GM23338 (cell line): ENCODE results near the gene SELENON. TPM values are rescaled to one million over a fixed set of nuclear protein-coding genes. Genes with fewer than 3 reads are reported as not detected.

Experiments
- ATAC-seq: fragments of 200-7000 bp; cut with Tn5 transposase; 3 replicates; pipeline ENCODE4 v1.9.1; 2020
- DNase-seq: peaks from one replicate; pipeline ENCODE4 v3.0.0-alpha.2; 2015; ENCODE audit warnings: low spot score
- H2AFZ ChIP-seq: fragments of 200-600 bp; sonication (generic); 2 replicates; pipeline ENCODE4 v1.8.0; 2016; ENCODE audit warnings: antibody characterized with exemption, mild to moderate bottlenecking, moderate library complexity
- H3F3A ChIP-seq: fragments of 200-600 bp; sonication (generic); replicated peaks from 2 replicates; pipeline ENCODE4 v1.8.0; 2017; ENCODE audit warnings: antibody characterized with exemption, mixed run types, low read depth
- H3K27ac ChIP-seq: fragments of 200-600 bp; sonication (generic); 2 replicates; pipeline ENCODE4 v1.6.1; 2016; ENCODE audit warnings: low read depth
- H3K27me3 ChIP-seq: fragments of 200-600 bp; sonication (generic); 2 replicates; pipeline ENCODE4 v1.8.0; 2016; ENCODE audit warnings: mild to moderate bottlenecking, mixed run types, moderate library complexity; ENCODE audit not compliant: insufficient read depth
- H3K36me3 ChIP-seq: fragments of 200-600 bp; sonication (generic); 2 replicates; pipeline ENCODE4 v1.8.0; 2016; ENCODE audit warnings: mild to moderate bottlenecking; ENCODE audit not compliant: insufficient read depth
- H3K4me1 ChIP-seq: fragments of 200-600 bp; sonication (generic); 2 replicates; pipeline ENCODE4 v1.8.0; 2016; ENCODE audit warnings: mild to moderate bottlenecking, moderate library complexity; ENCODE audit not compliant: insufficient read depth
- H3K4me2 ChIP-seq: fragments of 200-600 bp; sonication (generic); 2 replicates; pipeline ENCODE4 v1.7.1; 2017; ENCODE audit warnings: mixed run types
- H3K4me3 ChIP-seq: fragments of 200-600 bp; sonication (generic); 2 replicates; pipeline ENCODE4 v1.6.1; 2016; ENCODE audit warnings: mixed run types
- H3K79me2 ChIP-seq: fragments of 200-600 bp; sonication (generic); replicated peaks from 2 replicates; pipeline ENCODE4 v1.8.0; 2017; ENCODE audit warnings: mild to moderate bottlenecking; ENCODE audit not compliant: insufficient read depth
- H3K9me2 ChIP-seq: fragments of 200-600 bp; sonication (generic); 2 replicates; pipeline ENCODE4 v1.8.0; 2017; ENCODE audit not compliant: insufficient read depth
- H4K20me1 ChIP-seq: fragments of 200-600 bp; sonication (generic); replicated peaks from 2 replicates; pipeline ENCODE4 v1.8.0; 2017; ENCODE audit warnings: mild to moderate bottlenecking; ENCODE audit not compliant: insufficient read depth
- H3K27ac Mint-ChIP-seq: 2 replicates; pipeline ENCODE4 v1.8.0; 2020; ENCODE audit warnings: inconsistent platforms, mild to moderate bottlenecking, moderate library complexity, mixed read lengths
- H3K27me3 Mint-ChIP-seq: 3 replicates; pipeline ENCODE4 v1.8.0; 2022; ENCODE audit warnings: low read depth, mild to moderate bottlenecking, moderate library complexity, mixed read lengths, inconsistent platforms; ENCODE audit not compliant: insufficient read depth, poor library complexity
- H3K36me3 Mint-ChIP-seq: 3 replicates; pipeline ENCODE4 v1.8.0; 2021; ENCODE audit warnings: low read depth, mild to moderate bottlenecking, inconsistent platforms, moderate library complexity, mixed read lengths
- H3K4me1 Mint-ChIP-seq: 3 replicates; pipeline ENCODE4 v1.8.0; 2020; ENCODE audit warnings: mild to moderate bottlenecking, inconsistent platforms, mixed read lengths
- H3K4me3 Mint-ChIP-seq: 3 replicates; pipeline ENCODE4 v1.8.0; 2021; ENCODE audit warnings: moderate library complexity, mild to moderate bottlenecking, inconsistent platforms, mixed read lengths
- H3K9me3 Mint-ChIP-seq: 3 replicates; pipeline ENCODE4 v1.8.0; 2020; ENCODE audit warnings: moderate library complexity, mild to moderate bottlenecking, inconsistent platforms, mixed read lengths
- CREB1 ChIP-seq: fragments of 250-450 bp; sonication (Bioruptor Pico); IDR thresholded peaks from 2 replicates; pipeline ENCODE4 v1.5.0; 2020; ENCODE audit warnings: low read depth, mild to moderate bottlenecking, moderate library complexity
- CTCF ChIP-seq, 2 experiments: fragments of 200-600 bp in 1 of 2; sonication (generic) in 1 of 2; conservative IDR thresholded peaks; 2 replicates each; pipeline versions ENCODE4 v1.5.1 to v1.6.1; 2016 to 2017; ENCODE audit warnings: antibody characterized with exemption in 2 of 2, low read depth in 2 of 2, mild to moderate bottlenecking in 2 of 2, moderate library complexity in 1 of 2
- ETS1 ChIP-seq: IDR thresholded peaks from 2 replicates; pipeline ENCODE4 v1.6.1; 2016; ENCODE audit warnings: antibody characterized with exemption
- EZH2 ChIP-seq: fragments of 200-600 bp; sonication (generic); IDR thresholded peaks from one replicate; pipeline ENCODE4 v1.8.0; 2017; ENCODE audit warnings: antibody characterized with exemption, mild to moderate bottlenecking, low read depth; ENCODE audit not compliant: unreplicated experiment
- EZH2phosphoT487 ChIP-seq: fragments of 200-600 bp; sonication (generic); IDR thresholded peaks from one replicate; pipeline ENCODE4 v1.8.1; 2018; ENCODE audit warnings: antibody characterized with exemption; ENCODE audit not compliant: unreplicated experiment
- JUNB ChIP-seq: IDR thresholded peaks from one replicate; pipeline ENCODE4 v1.6.1; 2016; ENCODE audit warnings: antibody characterized with exemption; ENCODE audit not compliant: unreplicated experiment
- NANOG ChIP-seq: IDR thresholded peaks from 2 replicates; pipeline ENCODE4 v1.6.1; 2016; ENCODE audit warnings: antibody characterized with exemption, borderline replicate concordance
- POLR2AphosphoS5 ChIP-seq: IDR thresholded peaks from 2 replicates; pipeline ENCODE4 v1.6.1; 2016; ENCODE audit warnings: antibody characterized with exemption, low read depth
- REST ChIP-seq: IDR thresholded peaks from one replicate; pipeline ENCODE4 v1.6.1; 2018; ENCODE audit warnings: antibody characterized with exemption; ENCODE audit not compliant: unreplicated experiment
- ZNF114 ChIP-seq: fragments of 250-450 bp; sonication (Bioruptor Pico); IDR thresholded peaks from 2 replicates; pipeline ENCODE4 v1.5.0; 2020; ENCODE audit warnings: mild to moderate bottlenecking, moderate library complexity
- ZNF331 ChIP-seq: fragments of 250-450 bp; sonication (Bioruptor Pico); IDR thresholded peaks from 2 replicates; pipeline ENCODE4 v1.5.0; 2020; ENCODE audit warnings: low read depth, mild to moderate bottlenecking, moderate library complexity
- polyA plus RNA-seq: library from polyadenylated mRNA; unstranded; fragments of >200 nt; fragmentation: Nextera tagmentation; extraction: Ambion mirVana; gene quantifications from 2 replicates; pipeline ENCODE4 v1.2.1, GENCODE V29; 2016
- total RNA-seq: library from RNA; depleted of rRNA; stranded (reverse); fragments of >200 nt; shearing (Covaris generic); gene quantifications from 2 replicates; pipeline ENCODE4 v1.2.3, GENCODE V29; 2014

Gene SELENON
- total and polyA plus RNA-seq, 2 experiments from 2014 or later: 17.9 to 93.2 TPM

- H2AFZ ChIP-seq: no peak overlapping the region
- no peaks in the 10 kb centered on the region for H3K36me3 Mint-ChIP-seq
- H4K20me1 ChIP-seq: no peaks in the 10 kb centered on the region; the same call in 1 of the 2 replicates
- H3K79me2 ChIP-seq: no peaks in the 10 kb centered on the region
- no peak overlapping the region for H3K27ac Mint-ChIP-seq
- H3K9me2 ChIP-seq: no peaks in the 10 kb centered on the region
- H3K4me2 ChIP-seq: no peak overlapping the region
- TF ChIP-seq POLR2AphosphoS5: no peak
- TF ChIP-seq CREB1: no peak
- TF ChIP-seq JUNB: no peak
- no peak for TF ChIP-seq NANOG
- TF ChIP-seq ZNF331 (CRISPR knock-in tag): no peak
- no peak for TF ChIP-seq REST
- TF ChIP-seq ETS1: no peak
- no peak for TF ChIP-seq CTCF (conservative IDR thresholded peaks at IDR 0.05; ENCODE audit: low read depth in 2 of 2)
- TF ChIP-seq EZH2phosphoT487: no peak
- no peak for TF ChIP-seq ZNF114 (CRISPR knock-in tag)
- TF ChIP-seq EZH2: no peak
- no peak overlapping the region for H3K4me3 Mint-ChIP-seq
- no peak overlapping the region for H3K4me3 ChIP-seq
- H3K4me1 ChIP-seq: peaks cover 3% of the 10 kb centered on the region
- H3K27me3 ChIP-seq: no peaks in the 10 kb centered on the region
- peaks cover 22% of the 10 kb centered on the region for H3K4me1 Mint-ChIP-seq
- no peak overlapping the region for H3K27ac ChIP-seq
- ATAC-seq: no peak
- H3F3A ChIP-seq: peaks cover 4% of the 10 kb centered on the region; the same call in 1 of the 2 replicates
- H3K27me3 Mint-ChIP-seq: peaks cover 17% of the 10 kb centered on the region
- no peaks in the 10 kb centered on the region for H3K36me3 ChIP-seq
- DNase-seq: no peak
- no peaks in the 10 kb centered on the region for H3K9me3 Mint-ChIP-seq
These were observed 4.8 kb upstream of the SELENON start for GRCh38 chr1:25795211-25795610.
